WI38 (cell line): ENCODE data around the gene SPOUT1.

Source experiments
- H3K4me3 ChIP-seq: 2 replicates; pipeline ENCODE4 v1.5.1; 2011; ENCODE audit warnings: low read depth, mild to moderate bottlenecking, control low read depth, low read length
- TF ChIP-seq, protein P1 (sequence below): IDR thresholded peaks from 2 replicates; pipeline ENCODE4 v1.5.1; 2012; ENCODE audit warnings: low read depth, mild to moderate bottlenecking, control low read depth, low read length

The SPOUT1 gene

DNA sequence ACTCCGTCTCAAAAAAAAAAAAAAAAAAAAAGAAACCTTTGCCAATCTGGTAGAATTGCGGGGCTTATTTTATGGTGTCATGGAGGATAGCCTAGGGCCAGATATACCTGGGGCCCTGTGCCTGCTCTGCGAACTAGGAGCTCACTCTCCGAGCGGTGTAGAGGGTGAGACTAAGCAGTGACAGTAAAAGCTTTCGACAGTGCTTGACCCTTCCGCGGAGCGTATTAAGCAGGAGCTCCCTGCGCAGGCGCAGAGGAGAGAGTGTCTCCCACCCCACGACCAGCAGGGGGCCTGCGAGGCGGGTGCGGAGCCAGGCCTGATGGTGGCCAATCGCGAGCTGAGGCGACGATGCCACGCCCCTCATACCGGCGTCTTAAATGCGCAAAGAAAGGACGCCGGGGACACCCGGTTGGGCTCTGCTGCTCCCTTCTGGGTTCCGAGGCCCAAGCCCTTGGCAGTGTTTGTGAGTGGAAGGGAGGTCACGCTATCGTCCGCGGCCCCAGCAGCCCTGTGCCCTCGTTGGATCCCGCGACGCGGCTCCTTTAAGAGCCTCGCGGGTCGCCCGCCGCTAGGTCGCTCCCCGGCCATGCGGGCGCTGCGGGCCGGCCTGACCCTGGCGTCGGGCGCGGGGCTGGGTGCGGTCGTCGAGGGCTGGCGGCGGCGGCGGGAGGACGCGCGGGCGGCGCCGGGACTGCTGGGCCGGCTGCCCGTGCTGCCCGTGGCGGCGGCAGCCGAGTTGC lies 11.3 kb downstream of the SPOUT1 start, which contains the start of gene ENDOG:
TSS of gene ENDOG (plus strand) at position 402 of the 740 bp plus-strand sequence. CDS start at position 587, 185 bp downstream.
- H3K4me3 ChIP-seq = peak within 1 kb of the TSS; percentile 57
- TF ChIP-seq, protein P1, sequence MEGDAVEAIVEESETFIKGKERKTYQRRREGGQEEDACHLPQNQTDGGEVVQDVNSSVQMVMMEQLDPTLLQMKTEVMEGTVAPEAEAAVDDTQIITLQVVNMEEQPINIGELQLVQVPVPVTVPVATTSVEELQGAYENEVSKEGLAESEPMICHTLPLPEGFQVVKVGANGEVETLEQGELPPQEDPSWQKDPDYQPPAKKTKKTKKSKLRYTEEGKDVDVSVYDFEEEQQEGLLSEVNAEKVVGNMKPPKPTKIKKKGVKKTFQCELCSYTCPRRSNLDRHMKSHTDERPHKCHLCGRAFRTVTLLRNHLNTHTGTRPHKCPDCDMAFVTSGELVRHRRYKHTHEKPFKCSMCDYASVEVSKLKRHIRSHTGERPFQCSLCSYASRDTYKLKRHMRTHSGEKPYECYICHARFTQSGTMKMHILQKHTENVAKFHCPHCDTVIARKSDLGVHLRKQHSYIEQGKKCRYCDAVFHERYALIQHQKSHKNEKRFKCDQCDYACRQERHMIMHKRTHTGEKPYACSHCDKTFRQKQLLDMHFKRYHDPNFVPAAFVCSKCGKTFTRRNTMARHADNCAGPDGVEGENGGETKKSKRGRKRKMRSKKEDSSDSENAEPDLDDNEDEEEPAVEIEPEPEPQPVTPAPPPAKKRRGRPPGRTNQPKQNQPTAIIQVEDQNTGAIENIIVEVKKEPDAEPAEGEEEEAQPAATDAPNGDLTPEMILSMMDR = peak; percentile 98

DNA sequence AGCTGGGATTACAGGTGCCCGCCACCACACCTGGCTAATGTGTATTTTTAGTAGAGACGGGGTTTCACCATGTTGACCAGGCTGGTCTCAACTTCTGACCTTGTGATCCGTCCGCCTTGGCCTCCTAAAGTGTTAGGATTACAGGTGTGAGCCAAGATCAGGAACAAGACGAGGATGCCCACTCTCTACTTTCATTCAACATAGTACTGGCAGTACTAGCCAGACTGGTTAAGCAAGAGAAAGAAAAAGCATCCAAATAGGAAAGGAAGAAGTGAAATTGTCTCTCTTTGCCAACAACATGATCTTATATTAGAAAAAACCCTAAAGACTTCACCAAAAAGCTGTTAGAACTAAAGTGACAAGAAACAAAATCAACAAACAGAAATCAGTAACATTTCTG lies 18.7 kb downstream of the SPOUT1 start:
- TF ChIP-seq, protein P1 = no peak
- H3K4me3 ChIP-seq = no peak overlapping the region

DNA sequence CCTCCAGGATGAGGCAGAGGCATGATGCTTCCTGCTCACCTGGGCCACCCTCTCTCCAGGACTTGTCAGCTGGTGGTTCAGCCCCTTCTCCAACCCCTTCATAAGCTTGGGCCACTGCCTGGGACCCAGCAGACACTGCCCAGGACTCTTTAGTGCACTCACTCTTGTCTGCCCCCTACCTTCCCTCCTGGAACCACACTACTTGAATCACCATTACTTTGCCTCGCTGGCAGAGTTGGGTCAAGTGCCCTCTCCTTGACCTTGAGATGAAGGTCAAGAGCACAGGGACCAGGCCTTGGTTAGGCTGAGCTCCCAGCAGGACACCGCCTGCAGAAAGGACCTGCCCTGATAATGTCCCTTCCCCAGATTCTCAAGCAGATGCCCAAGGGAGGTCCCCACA lies 19.8 kb downstream of the SPOUT1 start:
- TF ChIP-seq, protein P1 = no peak
- no peak overlapping the region for H3K4me3 ChIP-seq

DNA sequence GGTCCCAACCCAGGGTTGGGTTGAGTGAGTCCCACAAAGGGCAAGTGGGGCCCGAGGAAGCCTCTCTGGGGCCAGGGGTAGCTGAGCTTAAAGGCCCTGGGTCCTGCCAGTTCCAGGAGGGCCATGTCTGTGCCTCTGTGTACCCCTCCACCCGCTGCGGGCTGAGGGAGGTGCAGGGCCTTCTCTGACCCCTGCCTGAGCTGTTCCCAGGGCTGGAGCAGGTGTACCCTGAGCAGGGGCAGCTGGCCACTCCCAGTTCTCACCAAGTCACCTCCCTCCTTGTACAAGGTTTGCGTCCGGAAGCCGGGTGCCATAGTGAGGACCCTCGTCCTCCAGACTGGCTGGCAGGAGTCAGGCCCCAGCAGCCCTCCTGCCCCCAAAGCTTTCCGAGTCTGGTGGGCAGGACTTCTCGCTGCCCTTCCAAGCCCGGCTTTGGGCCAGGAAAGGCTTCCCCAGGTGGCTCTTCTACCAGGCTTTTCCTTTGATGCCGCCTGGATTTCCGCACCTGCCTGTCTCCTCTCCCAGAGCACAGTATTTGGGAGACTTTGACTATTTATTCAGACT lies 20.5 kb downstream of the SPOUT1 start:
- TF ChIP-seq, protein P1 = no peak

DNA sequence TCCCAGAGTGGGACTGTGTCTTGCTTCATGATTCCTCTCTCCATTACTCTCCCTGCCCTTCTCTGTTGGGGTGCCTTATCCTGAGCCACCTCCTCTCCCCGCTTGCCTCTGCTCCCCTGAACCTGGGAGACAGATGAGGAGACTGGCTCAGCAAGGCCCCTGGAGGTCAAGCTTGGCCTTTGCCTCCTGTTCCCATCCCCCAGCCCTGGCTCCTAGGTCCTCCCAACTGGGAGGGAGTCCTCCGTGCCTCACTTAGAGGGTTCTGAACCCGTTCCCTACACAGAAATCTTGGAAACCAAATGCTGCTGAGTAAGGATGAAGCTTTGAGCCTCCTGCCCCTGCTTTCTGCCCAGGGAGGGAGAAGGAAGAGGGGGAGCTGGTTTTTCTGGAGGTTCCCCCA lies 21.1 kb downstream of the SPOUT1 start:
- H3K4me3 ChIP-seq = no peak overlapping the region
- TF ChIP-seq, protein P1 = no peak

More for the DNA sequence above, 20.5 kb downstream of the SPOUT1 start:
- no peak overlapping the region for H3K4me3 ChIP-seq

DNA sequence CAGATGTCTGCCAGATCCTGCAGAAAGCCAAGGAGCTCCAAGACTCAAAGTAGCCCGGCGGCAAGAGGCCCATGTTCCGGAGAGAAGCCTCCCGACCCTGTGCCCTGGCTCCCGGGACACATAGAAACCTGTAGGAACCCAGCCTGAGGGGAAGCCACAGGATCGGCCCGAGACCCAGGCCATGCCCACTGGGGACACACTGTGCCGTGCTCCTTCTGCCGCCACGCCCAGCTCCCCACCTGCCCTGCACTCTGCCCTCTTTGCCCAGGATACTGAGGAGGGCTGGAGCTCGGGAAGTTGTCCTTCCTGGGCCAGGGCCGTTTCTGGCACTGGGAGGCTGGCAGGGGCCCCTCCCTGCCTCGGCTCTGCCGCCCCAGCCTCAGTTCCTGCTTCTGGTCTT lies 21.8 kb downstream of the SPOUT1 start:
- no peak overlapping the region for H3K4me3 ChIP-seq
- TF ChIP-seq, protein P1 = no peak

DNA sequence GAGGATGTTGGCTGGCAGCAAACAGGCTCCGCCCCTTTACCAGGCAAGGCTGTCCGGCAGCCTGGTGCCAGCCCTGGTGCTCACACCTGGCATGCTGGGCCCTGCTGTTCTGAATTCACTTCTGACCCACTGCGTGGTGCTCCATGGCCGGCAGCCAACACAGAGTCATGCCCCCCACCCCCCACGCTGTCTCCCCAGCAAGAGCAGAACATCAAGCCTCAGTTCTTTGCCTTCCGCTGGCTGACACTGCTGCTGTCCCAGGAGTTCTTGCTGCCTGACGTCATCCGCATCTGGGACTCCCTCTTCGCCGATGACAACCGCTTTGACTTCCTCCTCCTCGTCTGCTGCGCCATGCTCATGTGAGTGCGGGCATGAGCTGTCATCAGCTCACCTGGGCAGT lies 23.9 kb downstream of the SPOUT1 start:
- H3K4me3 ChIP-seq = no peak overlapping the region
- TF ChIP-seq, protein P1 = no peak
